ENCODE results near the gene TSPAN14.

DNA sequence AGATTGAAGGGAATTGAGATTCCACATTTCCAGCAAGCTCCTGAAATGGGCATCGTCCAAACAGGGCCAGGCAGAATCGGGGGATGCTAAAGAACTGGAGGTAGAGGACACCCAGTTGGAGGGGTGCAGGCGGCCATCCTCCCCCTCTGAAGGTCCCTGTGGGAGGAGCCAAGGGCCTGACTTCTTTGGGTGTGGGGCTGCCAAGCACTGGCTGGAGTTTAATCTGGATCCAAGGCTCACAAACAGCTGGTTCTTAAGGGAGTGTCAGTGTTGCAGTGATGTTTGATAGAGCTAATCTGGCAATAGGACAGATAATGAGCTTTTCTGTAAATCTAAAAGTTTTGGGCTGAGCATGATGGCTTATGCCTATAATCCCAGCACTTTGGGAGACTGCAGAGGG is 20.8 kb downstream of the TSPAN14 start:
- TF ChIP-seq, protein P1, sequence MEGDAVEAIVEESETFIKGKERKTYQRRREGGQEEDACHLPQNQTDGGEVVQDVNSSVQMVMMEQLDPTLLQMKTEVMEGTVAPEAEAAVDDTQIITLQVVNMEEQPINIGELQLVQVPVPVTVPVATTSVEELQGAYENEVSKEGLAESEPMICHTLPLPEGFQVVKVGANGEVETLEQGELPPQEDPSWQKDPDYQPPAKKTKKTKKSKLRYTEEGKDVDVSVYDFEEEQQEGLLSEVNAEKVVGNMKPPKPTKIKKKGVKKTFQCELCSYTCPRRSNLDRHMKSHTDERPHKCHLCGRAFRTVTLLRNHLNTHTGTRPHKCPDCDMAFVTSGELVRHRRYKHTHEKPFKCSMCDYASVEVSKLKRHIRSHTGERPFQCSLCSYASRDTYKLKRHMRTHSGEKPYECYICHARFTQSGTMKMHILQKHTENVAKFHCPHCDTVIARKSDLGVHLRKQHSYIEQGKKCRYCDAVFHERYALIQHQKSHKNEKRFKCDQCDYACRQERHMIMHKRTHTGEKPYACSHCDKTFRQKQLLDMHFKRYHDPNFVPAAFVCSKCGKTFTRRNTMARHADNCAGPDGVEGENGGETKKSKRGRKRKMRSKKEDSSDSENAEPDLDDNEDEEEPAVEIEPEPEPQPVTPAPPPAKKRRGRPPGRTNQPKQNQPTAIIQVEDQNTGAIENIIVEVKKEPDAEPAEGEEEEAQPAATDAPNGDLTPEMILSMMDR (IDR thresholded peaks at IDR 0.05), result no peak
- TF ChIP-seq POLR2A (IDR thresholded peaks at IDR 0.05), result no peak
